H54 (cell line): ENCODE data around the gene PLXNA2.
A peak's percentile ranks its signal among the peaks of the same experiment; 100 is the strongest.

ENCODE experiments used
- DNase-seq: peaks from one replicate; pipeline ENCODE4 v3.0.0; 2011; ENCODE audit warnings: low spot score, mixed read lengths; ENCODE audit not compliant: insufficient read length
- FAIRE-seq: peaks from 3 replicates; lab custom pipeline; 2011; peaks lifted over from hg19 to GRCh38; lab: Jason Lieb, UNC
- POLR2A ChIP-seq: IDR thresholded peaks from 2 replicates; pipeline ENCODE4 v1.6.1; 2011; ENCODE audit warnings: low read depth, mild to moderate bottlenecking, low read length

Gene PLXNA2

DNA sequence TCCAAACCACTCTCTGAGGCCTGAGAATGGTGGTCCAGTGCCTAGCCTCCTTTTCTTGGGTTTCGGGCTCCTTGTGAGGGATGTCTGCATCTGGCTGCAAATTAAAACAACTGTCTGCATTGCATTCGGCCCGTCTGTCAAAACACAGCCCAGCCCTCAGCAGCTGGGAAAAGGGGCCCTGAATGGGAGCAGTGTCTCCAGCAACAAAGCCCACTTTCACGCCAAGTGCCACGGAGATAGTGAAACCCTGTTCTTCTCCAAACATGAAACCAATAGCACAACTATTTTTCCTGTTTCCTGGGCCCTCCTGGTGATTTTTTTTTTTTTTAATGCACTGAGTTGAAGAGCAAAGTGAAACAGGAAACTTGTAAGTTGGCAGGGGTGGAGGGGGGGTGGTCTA, 138.4 kb downstream of the PLXNA2 start:
- no peak for FAIRE-seq
- TF ChIP-seq POLR2A, result no peak
- DNase-seq, result no peak

DNA sequence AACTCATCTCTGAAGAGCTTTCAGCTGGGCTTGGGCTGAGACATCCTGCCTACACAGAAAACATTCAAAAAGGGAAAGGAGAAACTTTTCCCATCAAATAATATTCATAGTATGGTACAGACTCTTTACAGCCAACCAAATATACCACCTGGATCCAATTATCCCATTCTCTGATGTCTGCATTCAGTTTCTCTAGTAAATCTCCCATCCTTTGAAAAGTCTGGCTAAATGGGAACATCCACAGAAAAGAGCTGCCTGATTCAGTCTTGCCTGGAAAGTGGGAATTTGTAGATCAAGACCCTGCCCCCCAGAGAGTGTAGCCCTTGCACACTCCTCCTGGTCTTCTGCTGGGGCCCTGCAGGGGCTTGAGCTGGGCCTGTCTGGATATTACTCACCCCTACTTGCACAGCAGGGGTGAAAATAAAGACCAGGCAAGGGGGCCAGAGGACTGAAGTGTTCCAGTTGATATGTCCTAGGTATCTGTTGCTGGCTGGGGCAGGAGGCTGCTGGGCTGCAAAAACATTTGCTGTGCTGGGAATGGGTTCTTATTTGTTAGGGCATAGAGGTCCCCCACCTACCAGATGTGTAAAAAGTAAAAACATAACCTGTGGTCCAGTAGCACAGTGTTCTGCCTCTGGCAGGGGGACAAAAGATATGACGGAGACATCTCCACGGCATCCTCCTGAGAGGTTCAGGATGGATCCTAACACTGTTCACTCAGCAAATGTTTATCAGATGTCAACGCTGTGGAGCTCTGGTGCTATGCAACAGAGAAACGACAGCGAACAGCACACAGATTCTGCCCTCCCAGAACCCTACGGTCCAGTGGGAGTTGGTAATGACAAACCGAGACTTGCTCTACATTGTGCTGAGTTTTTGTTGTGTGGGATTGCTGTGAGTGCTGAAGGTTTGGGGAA, 140.3 kb downstream of the PLXNA2 start:
- FAIRE-seq (no peak), DNase-seq (no peak)

DNA sequence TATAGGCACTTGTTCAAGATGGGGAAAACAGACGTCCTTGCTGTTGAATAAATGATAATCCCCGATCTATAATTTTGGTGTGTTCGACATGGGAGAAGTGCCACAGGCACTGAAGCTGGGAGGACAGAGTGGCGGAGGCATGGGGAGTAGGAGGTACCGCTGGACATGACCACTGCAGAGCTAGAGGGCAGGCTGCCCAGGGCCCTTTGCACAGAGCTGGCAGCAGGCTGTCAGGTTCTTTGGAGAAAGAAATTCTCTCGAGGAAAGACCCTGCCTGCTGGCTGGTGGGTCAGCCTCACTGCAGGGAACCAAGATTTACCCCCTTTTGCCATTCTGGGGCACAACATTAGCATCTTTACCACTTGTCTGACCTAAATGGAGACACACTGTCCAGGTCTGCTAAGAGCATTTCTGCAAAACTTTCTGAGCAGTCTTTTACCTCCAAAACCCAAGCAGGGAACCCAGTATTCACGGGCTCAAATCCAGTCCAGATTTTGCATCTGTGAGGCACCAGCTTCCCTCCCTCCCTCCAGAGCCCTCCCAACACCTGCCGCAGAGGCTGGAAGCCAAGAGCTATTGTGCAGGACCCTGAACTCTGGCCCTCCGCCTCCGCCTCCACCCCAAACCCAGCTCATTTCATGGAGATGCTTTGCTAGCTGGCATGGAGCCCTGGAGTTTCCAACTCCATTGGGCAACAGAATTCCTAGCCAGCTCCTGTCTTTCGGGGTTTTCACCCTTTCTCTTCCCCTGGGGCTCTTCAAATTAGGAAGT, 142.3 kb downstream of the PLXNA2 start:
- no peak for DNase-seq
- no peak for FAIRE-seq
- no peak for TF ChIP-seq POLR2A

More for the DNA sequence above, 140.3 kb downstream of the PLXNA2 start:
- TF ChIP-seq POLR2A, result no peak

DNA sequence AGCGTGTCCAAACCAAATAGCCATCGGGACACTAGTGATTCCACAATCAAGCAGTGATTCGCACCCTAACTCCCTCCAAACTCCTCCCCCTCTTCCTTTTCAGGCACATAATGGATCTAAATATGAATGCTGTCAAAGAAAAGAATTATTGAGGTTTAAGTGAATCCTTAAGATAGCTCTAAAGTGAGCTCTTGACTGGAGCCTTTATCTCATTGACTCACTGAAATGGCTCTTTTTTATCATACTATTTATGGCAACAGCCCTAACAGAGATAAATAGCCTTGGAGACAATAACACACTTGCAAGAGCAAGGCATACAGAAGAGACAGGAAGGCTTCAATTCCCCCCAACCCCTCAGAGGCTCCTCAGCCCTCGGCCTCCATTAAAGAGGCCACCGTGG, 143.3 kb downstream of the PLXNA2 start:
- TF ChIP-seq POLR2A, result no peak
- FAIRE-seq (no peak), DNase-seq (no peak)

DNA sequence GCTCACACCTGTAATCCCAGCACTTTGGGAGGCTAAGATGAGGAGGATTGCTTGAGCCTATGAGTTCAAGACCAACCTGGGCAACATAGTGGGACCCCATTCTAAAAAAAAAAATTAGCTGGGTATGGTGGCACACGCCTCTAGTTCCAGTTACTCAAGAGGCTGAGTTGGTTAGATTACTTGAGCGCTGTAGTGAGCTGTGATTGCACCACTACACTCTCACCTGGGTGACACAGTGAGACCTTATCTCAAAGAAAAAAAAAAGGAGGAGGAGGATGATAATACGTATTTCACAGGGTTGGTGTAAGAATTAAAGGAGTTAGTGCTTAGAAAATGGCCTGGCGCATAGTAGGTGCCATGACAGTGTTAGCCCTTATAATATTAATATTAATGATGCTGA, 144.1 kb downstream of the PLXNA2 start:
- no peak for DNase-seq

DNA sequence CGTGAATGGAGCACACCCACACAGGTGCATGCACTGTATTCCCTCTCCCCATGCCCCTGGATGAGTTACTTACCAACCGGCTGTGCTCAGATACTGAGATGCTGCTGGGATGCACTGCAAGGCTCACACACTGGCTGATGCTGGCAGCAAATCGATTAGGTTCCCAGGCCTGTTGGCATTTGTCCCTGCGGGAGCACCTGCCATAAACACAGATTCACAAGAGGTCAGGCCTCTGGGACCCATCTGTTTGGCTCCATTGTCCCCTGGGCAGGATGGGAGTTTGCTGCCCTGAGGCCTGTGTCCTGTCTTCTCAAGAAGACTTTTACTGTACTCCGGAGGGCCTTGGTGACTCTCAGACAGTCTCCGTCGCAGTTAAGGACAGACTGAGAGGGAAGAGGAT, 145.4 kb downstream of the PLXNA2 start:
- no peak for DNase-seq
- FAIRE-seq, result no peak
- no peak for TF ChIP-seq POLR2A

More for the DNA sequence above, 144.1 kb downstream of the PLXNA2 start:
- FAIRE-seq, result no peak
- no peak for TF ChIP-seq POLR2A

DNA sequence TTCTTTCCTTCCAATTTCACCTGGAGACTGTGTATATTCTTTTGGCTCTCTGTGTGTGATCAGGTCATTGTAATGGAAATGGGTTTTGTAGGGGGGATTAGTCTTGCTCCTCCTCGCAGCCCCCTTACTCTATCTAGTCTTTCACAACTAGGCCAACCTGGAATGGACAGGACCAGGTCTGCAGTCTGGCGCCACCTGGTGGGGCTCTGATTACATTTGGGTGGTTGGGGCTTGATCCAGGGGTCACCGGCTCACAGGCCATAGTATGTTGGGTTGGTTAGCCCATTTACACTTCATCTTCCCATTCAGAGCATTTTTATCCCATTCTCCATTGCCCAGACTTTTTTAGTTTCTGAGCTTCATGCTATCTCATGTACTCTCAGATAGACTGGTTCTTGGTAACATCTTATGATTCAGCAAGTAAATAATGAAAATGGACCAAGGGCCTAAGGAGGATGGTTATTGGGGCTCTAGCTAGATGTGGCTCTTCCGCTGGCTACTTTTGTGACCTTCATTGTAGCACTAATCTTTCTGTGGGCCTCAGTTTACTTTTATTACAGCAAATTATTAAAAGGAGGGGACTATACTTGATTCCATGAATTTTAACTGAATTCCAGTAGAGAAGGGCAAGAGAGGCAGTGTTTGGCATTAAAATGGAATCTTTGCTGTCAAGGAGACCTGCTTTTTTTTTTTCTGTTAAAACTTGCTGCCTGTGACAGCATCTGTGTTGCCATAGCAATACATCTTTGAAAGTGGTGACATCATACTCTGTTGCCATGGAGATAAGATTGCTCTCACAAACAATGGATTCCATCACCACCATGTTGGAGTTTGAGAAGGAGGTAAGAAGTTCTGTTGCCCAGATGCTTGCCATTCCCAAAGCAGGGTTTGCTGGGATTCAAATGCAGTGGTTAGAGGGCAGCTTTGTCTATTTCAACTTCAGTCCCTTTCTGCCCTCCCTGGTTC, 150.1 kb downstream of the PLXNA2 start:
- TF ChIP-seq POLR2A, result no peak
- peak; percentile 40 for DNase-seq
- no peak for FAIRE-seq

DNA sequence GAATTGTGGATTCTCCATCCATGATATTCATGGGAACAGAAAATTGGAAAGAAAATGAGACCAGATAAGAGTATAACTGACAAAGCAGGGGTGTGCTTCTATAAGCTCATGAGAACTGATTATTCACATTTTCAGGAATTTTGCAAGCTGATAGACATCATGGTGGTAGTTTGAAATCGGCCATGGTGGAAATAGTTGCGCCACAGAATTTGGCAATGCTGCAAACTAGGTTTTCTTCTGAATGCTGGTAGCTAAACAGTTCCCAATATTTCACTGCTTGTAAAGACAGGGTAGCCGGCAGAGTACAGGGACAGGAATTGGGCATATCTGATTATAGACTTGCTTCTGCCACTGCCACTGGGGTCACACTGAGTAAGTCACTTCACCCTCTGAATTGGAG, 151.1 kb downstream of the PLXNA2 start:
- TF ChIP-seq POLR2A, result no peak
- no peak for DNase-seq
- FAIRE-seq, result no peak

DNA sequence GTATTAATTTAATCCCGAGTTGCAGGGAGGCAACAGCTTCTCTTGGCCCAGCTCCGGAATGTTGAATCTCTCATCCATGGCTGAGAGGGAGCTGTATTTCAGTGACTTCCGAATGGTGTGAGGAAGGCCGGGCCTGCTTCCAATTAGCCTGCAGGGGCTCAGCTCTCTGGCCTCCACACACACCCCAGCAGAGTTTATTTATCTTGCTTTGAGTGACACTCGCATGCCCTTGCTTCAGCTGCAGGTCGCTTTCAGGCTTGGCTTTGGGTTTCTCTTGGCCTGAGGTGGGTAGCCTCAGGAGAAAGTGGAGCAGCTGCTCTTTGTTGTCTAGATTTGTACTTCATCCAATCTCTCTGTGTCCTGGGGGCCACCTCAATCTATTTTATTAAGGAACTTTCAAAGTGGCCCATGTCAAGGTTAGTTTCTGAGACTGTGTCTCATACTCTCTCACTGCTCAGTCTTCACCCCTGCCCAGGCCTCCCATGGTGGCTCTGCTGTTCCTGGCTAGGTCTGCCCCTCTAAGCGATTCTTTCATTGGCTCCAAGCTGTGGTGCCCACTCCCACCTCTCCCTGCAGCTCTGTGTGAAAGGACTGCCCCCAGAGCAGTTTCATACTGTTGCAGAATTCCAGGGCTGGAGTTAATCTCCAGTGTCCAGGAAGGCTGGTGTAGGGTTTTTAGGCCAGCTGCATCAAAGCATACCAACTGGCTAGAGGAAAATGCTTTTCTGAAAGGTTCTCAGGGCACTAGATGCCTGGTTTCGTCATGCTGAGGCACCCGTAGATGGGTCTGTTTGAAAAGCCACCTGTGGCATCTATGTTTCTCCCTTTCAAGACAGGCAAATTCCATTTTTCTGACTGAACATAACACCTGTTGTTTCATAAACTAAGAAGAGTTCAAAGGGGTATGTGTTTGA, 153.5 kb downstream of the PLXNA2 start:
- FAIRE-seq, result no peak
- TF ChIP-seq POLR2A, result no peak
- no peak for DNase-seq

DNA sequence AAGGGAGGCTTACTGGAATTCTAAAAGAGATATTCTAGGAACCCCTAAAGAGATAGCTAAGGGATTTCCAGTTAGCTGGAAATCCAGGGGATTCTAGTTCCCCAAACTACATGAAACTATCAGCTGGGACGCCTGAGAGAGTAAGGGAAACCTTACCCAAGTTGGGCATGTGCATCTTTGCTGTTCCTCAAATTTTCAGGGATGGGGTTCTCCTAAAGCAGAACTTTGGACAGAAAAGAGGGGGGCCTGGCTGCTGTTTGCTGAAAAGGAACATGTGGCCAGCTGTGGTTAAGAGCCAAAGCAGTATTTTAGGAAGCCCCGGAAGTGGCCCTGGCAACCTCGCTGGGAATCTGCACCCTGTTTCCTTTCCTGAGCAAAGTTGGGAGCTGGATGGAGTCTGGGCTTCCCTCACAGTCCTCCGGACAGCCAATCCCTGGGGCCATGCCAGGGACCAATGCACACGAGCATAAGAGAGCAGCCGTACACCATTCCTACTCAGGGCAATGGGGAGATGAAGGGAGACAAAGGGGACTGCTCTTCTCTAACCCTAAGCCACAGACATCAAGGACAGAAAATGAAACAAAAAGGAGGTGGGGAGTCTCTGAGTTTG, 154.3 kb downstream of the PLXNA2 start:
- DNase-seq (no peak), FAIRE-seq (no peak)

DNA sequence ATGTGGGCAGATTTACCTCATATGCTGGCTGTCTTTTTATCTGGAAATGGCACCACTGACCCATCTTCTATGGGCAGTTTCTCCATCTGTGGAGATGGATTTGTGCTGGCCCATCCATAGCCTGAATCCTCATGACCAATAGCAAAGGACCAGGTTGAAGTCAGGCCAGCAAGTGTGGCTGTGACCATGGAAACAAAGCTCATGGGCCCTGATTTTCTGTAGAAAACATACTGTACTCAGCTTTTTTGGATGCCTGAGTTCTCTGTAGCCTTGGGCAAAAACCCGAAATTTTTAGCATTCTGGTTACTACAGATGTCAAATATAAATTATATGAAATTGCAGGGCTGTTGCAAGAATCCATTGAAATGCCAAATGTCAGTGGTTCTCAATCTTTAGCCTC, 155.0 kb downstream of the PLXNA2 start:
- DNase-seq (no peak), FAIRE-seq (no peak)
- TF ChIP-seq POLR2A, result no peak

More for the DNA sequence above, 154.3 kb downstream of the PLXNA2 start:
- no peak for TF ChIP-seq POLR2A

DNA sequence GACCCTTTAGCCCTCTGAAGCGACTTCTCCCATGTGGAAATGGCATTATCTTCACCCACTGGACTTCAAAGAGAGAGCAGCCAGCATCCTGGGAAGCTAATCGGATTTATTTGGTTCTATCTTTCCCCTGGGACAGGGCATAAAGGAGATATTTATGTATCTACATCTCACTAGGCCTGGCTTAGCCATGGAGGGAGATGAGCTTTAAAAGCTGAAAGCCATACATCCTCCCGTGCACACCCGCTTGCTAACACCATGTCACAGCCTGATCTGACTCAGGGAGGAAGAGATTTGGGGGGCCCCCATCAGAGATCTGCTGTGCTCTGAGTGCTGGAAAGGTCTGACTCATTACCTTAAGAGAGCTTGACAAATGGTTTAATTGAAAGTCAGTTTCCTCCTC, 155.9 kb downstream of the PLXNA2 start:
- no peak for TF ChIP-seq POLR2A
- FAIRE-seq (no peak), DNase-seq (no peak)
